ENCODE measurements around the gene SLC35A5.

DNA sequence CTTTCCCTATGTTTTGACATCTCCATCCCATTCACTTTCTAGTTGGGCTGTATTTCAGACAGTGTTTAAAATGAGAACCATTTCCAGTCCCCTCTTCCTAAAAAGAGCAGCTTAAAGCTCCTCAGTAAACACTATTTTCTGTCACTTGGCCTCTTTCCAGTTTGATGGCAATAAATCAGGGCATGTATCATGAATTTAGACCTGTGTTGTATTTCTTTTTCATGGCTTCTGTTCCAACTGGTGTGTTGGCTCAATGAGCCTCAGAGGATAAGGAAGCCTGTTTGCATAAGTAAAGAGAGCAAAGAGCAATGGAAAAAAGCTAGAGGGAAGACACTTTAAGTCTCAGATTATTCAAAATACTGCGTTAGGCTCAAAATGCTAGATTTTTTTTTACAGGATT lies 71.9 kb downstream of the SLC35A5 start:
- TF ChIP-seq, protein P1, sequence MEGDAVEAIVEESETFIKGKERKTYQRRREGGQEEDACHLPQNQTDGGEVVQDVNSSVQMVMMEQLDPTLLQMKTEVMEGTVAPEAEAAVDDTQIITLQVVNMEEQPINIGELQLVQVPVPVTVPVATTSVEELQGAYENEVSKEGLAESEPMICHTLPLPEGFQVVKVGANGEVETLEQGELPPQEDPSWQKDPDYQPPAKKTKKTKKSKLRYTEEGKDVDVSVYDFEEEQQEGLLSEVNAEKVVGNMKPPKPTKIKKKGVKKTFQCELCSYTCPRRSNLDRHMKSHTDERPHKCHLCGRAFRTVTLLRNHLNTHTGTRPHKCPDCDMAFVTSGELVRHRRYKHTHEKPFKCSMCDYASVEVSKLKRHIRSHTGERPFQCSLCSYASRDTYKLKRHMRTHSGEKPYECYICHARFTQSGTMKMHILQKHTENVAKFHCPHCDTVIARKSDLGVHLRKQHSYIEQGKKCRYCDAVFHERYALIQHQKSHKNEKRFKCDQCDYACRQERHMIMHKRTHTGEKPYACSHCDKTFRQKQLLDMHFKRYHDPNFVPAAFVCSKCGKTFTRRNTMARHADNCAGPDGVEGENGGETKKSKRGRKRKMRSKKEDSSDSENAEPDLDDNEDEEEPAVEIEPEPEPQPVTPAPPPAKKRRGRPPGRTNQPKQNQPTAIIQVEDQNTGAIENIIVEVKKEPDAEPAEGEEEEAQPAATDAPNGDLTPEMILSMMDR (IDR thresholded peaks at IDR 0.05; ENCODE audit: low read depth, low read length, poor library complexity, severe bottlenecking) = no peak
- no peak for TF ChIP-seq EZH2phosphoT487 (IDR thresholded peaks at IDR 0.05; ENCODE audit: borderline replicate concordance, low read length)
